DMS114 treated with DMSO at 0.1 percent for 48 hours (cell line): ENCODE results near the gene SLC22A3.

ENCODE experiments used
- DNase-seq: peaks from one replicate; lab custom pipeline; 2025; ENCODE audit not compliant: unreplicated experiment; lab: John Stamatoyannopoulos, UW

Gene SLC22A3

GRCh38 chr6:160333841-160334240, 14.3 kb upstream of the SLC22A3 start:
- no peak for DNase-seq

GRCh38 chr6:160336200-160336599, 12.0 kb upstream of the SLC22A3 start:
- no peak for DNase-seq

GRCh38 chr6:160337301-160337700, 10.9 kb upstream of the SLC22A3 start:
- no peak for DNase-seq

- no peak for DNase-seq
Observed at GRCh38 chr6:160337991-160338390, 10.2 kb upstream of the SLC22A3 start.

- no peak for DNase-seq
Observed at GRCh38 chr6:160343144-160343543, 5.0 kb upstream of the SLC22A3 start.

GRCh38 chr6:160344271-160344670, 3.9 kb upstream of the SLC22A3 start:
- no peak for DNase-seq

- DNase-seq = no peak
Observed at GRCh38 chr6:160347259-160348222, 637 bp upstream of the SLC22A3 start.

GRCh38 chr6:160349020-160349441, 853 bp downstream of the SLC22A3 start:
- DNase-seq = no peak

- DNase-seq = no peak
Observed at GRCh38 chr6:160349814-160350350, 1.7 kb downstream of the SLC22A3 start.

GRCh38 chr6:160353950-160354496, 5.8 kb downstream of the SLC22A3 start:
- DNase-seq = no peak

- no peak for DNase-seq
Observed at GRCh38 chr6:160355001-160355400, 6.8 kb downstream of the SLC22A3 start.

- DNase-seq = no peak
Observed at GRCh38 chr6:160356074-160356744, 8.0 kb downstream of the SLC22A3 start.

- DNase-seq = no peak
Observed at GRCh38 chr6:160357088-160357487, 8.9 kb downstream of the SLC22A3 start.

- no peak for DNase-seq
Observed at GRCh38 chr6:160358225-160359119, 10.3 kb downstream of the SLC22A3 start.

- DNase-seq = no peak
Observed at GRCh38 chr6:160360955-160361354, 12.8 kb downstream of the SLC22A3 start.

GRCh38 chr6:160362556-160362955, 14.4 kb downstream of the SLC22A3 start:
- no peak for DNase-seq

GRCh38 chr6:160363016-160363996, 15.1 kb downstream of the SLC22A3 start:
- DNase-seq = no peak

- no peak for DNase-seq
Observed at GRCh38 chr6:160365117-160365516, 16.9 kb downstream of the SLC22A3 start.

- DNase-seq = no peak
Observed at GRCh38 chr6:160367798-160368547, 19.8 kb downstream of the SLC22A3 start.
